ENCODE data around the gene GATAD2A.
A peak's percentile ranks its signal among the peaks of the same experiment; 100 is the strongest.

- TF ChIP-seq CTCF (IDR thresholded peaks at IDR 0.05) (peak; percentile 88 to 94 (median 92)), POLR2A (IDR thresholded peaks at IDR 0.05) (no peak)
Measured at GRCh38 chr19:19531951-19532805, 126.7 kb downstream of the GATAD2A start.
